SK-N-MC (cell line): Measurements from ENCODE around the gene RTN1.
A peak's percentile ranks its signal among the peaks of the same experiment; 100 is the strongest.

Experiments used
- DNase-seq: peaks from one replicate; pipeline ENCODE4 v3.0.0-alpha.2; 2011; ENCODE audit warnings: low read depth, low spot score
- H3K27ac ChIP-seq: fragments of 200-600 bp; sonication (generic); 2 replicates; pipeline ENCODE4 v1.5.1; 2016; ENCODE audit warnings: mixed run types
- H3K36me3 ChIP-seq: fragments of 200-600 bp; sonication (generic); 2 replicates; pipeline ENCODE4 v1.6.1; 2017; ENCODE audit warnings: antibody characterized with exemption, low read length, mixed read lengths; ENCODE audit not compliant: insufficient read depth
- H3K4me3 ChIP-seq: fragments of 200-600 bp; sonication (generic); 2 replicates; pipeline ENCODE4 v1.5.1; 2016
- H3K9ac ChIP-seq: fragments of 200-600 bp; sonication (generic); 2 replicates; pipeline ENCODE4 v1.8.0; 2017; ENCODE audit warnings: mixed run types, mixed read lengths; ENCODE audit not compliant: insufficient read length
- H3K9me3 ChIP-seq: fragments of 200-600 bp; sonication (generic); 2 replicates; pipeline ENCODE4 v1.6.1; 2017; ENCODE audit warnings: low read depth, mild to moderate bottlenecking, antibody characterized with exemption, low read length, moderate library complexity, mixed read lengths
- EZH2 ChIP-seq: fragments of 200-600 bp; sonication (generic); IDR thresholded peaks from one replicate; pipeline ENCODE4 v1.6.1; 2017; ENCODE audit warnings: antibody characterized with exemption
- FOXP2 ChIP-seq: optimal IDR thresholded peaks from 2 replicates; pipeline ENCODE3; 2011; ENCODE audit warnings: mild to moderate bottlenecking, moderate library complexity; ENCODE audit not compliant: insufficient read depth; ENCODE audit errors: extremely low read length, control extremely low read depth
- POLR2AphosphoS5 ChIP-seq: IDR thresholded peaks from 2 replicates; pipeline ENCODE4 v1.6.1; 2012; ENCODE audit warnings: mild to moderate bottlenecking, low read depth, low read length, borderline replicate concordance

Gene RTN1, protein sequence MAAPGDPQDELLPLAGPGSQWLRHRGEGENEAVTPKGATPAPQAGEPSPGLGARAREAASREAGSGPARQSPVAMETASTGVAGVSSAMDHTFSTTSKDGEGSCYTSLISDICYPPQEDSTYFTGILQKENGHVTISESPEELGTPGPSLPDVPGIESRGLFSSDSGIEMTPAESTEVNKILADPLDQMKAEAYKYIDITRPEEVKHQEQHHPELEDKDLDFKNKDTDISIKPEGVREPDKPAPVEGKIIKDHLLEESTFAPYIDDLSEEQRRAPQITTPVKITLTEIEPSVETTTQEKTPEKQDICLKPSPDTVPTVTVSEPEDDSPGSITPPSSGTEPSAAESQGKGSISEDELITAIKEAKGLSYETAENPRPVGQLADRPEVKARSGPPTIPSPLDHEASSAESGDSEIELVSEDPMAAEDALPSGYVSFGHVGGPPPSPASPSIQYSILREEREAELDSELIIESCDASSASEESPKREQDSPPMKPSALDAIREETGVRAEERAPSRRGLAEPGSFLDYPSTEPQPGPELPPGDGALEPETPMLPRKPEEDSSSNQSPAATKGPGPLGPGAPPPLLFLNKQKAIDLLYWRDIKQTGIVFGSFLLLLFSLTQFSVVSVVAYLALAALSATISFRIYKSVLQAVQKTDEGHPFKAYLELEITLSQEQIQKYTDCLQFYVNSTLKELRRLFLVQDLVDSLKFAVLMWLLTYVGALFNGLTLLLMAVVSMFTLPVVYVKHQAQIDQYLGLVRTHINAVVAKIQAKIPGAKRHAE

DNA sequence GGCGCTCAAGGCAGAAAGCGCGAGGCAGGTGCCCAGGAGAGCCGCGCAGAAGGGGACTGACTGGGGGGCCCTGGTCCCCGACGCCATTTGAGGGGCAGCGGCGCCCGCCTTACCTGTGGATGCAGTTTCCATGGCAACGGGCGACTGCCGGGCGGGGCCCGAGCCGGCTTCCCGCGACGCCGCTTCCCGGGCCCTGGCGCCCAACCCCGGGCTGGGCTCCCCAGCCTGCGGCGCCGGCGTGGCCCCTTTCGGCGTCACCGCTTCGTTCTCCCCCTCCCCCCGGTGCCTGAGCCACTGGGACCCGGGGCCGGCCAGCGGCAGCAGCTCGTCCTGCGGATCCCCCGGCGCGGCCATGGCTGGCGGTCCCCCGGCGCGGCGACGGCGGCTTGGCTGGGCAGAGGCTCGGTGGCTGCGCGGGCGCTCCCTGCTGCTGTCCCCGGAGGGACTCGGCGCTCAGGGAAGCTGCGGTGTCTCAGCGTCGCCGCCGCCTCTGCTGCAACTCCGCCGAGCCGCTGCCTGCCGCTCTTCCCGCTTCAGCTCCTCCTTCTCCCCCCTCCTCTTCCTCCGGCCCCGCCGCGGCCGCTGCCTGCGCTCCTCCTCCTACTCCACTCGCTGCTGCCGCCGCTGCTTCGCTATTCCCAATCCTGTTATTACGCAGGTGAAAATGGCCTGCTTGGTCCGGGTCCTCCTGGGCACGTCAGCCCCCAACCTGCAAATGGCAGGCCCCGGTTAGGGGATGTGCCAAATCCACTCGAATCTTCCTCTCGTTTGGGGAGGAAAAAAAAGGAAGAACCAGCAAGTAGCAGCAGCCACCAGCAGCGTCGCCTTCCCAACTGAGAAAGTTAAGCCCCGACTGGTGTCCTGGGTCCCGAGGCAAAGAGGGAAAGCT lies at the start of gene RTN1:
TSS of gene RTN1 (minus strand) at position 500 of the 889 bp plus-strand sequence. CDS start at position 354, 146 bp downstream.
- Histone ChIP-seq H3K36me3 (no peaks in the 10 kb centered on the region), H3K27ac (no peak within 1 kb of the TSS), H3K4me3 (peak within 1 kb of the TSS; percentile 89), H3K9me3 (no peaks in the 10 kb centered on the region), H3K9ac (peak within 1 kb of the TSS; percentile 33)
- TF ChIP-seq POLR2AphosphoS5 (no peak), EZH2 (no peak), FOXP2 (no peak)
- no peak for DNase-seq

DNA sequence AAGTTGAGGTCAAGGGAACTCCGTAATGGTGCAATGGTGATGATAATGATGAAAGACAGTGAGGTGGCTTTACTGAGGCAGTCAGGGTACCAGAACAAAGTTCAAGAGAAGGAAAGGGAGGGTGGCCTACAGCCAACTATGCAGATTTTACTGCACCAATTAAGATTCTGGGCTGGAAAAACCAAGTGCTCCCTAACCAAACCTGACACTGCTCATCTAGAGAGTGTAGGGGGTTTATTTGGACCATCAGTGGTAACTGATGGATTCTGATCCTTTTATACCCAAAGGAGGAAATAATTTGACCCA lies 49.8 kb upstream of the RTN1 start:
- no peak overlapping the region for H3K9ac ChIP-seq
- no peak overlapping the region for H3K27ac ChIP-seq
- TF ChIP-seq FOXP2 (no peak), POLR2AphosphoS5 (no peak), EZH2 (no peak)
- H3K4me3 ChIP-seq = no peak overlapping the region
- H3K36me3 ChIP-seq = no peaks in the 10 kb centered on the region
- no peaks in the 10 kb centered on the region for H3K9me3 ChIP-seq
- DNase-seq = no peak

DNA sequence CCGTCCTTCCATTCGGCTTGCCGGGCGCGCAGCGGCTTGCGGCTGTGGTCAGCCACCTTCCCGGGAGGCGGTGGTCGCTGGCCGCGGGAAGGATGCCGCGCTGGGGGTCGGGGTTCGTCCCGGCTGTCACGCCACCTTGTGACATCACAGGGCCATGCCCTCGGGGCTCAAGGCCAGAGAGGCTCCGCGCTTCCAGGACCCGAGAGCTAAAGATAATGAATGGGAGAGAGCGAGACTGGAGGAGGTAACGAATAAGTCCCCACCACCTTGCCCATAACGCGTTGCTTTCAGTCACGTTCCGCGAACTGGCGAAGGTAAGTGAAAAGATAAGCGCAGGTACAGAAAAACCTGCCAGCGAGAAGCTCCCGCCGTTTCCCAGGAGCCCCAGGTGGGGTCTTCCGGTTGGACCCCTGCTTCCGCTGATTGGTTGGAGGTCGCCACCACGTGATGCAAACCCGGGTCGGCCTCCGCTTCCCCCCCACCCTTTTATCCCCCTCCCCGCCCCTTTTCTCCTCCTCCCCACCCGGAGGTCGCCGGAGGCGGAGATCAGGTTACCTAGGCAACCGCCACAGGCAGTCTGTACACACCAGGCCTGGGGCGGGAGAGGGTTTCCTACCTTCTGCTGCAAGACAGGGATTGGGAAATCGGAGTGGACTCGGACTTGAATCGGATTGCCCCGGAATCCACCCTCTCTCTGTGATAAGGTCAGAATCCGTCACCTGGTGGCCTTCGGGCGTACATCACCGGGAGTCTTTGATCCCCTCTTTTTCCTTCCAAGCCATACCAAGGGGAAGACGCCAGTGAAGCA lies 49.2 kb upstream of the RTN1 start, which contains the start of gene LRRC9:
TSS of gene LRRC9 (plus strand) at position 575 of the 808 bp plus-strand sequence.
- no peak within 1 kb of the TSS for H3K27ac ChIP-seq
- no peak for DNase-seq
- peak within 1 kb of the TSS; percentile 66 for H3K9ac ChIP-seq
- no peak for TF ChIP-seq FOXP2
- peak; percentile 46; the same call in 1 of the 2 replicates for TF ChIP-seq POLR2AphosphoS5
- H3K36me3 ChIP-seq = no peaks in the 10 kb centered on the region
- peak within 1 kb of the TSS; percentile 90 for H3K4me3 ChIP-seq
- H3K9me3 ChIP-seq = no peaks in the 10 kb centered on the region

DNA sequence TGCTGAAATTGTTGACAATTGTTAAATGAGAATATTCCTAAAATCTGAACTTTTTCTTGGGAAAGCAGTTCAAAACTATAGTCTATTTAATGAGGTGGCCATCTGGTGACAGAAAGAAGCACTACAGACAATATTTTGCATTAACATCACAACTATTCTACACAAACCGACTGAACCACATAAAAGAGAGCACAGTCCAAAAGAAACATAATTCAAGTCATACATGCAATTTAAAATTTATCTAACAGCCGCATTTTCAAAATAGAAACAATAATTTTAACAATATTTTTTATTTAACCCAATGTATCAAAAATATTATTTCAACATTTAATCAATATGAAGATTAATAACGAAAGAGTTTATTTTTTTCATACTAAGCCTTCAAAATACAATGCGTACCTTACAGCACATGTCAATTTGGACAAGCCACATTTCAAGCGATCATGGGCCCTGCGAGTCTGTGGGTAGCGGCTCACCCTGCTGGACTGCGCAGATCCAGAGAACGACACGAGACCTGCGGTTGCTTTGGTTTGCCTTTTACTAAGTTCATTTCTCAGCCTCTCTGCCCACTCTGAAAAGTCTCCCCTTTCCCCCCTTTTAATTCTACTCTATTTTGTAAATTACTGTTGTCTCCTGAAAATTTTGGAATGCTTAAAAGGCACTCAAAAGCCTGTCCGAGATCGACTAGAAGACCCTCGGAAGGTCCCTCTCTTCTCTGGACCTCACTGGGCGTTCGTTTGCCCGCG lies 48.4 kb upstream of the RTN1 start:
- Histone ChIP-seq H3K27ac (no peak overlapping the region), H3K9ac (peak overlapping the region; percentile 66), H3K4me3 (peak overlapping the region; percentile 90), H3K36me3 (no peaks in the 10 kb centered on the region), H3K9me3 (no peaks in the 10 kb centered on the region)
- no peak for TF ChIP-seq EZH2
- TF ChIP-seq POLR2AphosphoS5 = no peak
- TF ChIP-seq FOXP2 = no peak
- peak; percentile 24 for DNase-seq

DNA sequence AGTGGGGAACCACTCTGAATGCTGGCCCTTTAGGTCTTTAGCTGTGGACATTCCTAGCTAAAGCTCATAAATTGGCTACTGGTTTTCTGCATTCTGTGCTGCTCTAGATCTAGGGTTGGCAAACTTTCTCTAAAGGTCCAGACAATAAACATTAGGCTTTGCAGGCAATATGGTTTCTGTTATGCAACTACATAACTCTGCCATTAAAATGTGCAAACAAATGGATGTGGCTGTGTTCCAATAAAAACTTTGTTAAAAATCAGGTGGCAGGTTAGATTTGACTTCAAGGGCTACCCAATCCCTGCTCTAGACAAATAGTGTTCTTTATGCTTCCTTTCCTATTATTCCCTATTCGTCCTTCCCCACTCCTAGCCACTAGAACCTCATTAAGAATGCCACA lies 42.6 kb upstream of the RTN1 start:
- H3K9me3 ChIP-seq = no peaks in the 10 kb centered on the region
- no peak for DNase-seq
- no peaks in the 10 kb centered on the region for H3K36me3 ChIP-seq
- TF ChIP-seq FOXP2 (no peak), EZH2 (no peak), POLR2AphosphoS5 (no peak)
- H3K27ac ChIP-seq = no peak overlapping the region
- no peak overlapping the region for H3K9ac ChIP-seq
- H3K4me3 ChIP-seq = no peak overlapping the region

DNA sequence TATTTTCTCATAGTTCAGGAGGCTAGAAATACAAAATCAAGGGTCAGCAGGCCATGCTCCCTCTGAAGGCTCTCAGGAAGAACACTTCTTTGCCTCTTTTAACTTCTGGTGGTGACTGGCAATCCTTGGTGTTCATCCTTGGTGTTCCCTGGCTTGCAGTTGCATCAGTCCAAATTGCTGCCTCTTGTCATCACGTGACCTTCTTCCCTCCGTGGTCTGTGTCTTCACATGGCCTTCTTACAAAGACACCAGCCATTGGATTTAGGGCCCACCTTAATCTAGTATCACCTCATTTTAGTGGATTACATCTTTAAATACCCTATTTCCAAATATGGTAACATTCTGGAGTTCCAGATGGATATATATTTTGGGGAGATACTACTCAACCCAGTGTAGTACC lies 41.9 kb upstream of the RTN1 start:
- DNase-seq = no peak
- no peak for TF ChIP-seq EZH2
- TF ChIP-seq FOXP2 = no peak
- no peak for TF ChIP-seq POLR2AphosphoS5

DNA sequence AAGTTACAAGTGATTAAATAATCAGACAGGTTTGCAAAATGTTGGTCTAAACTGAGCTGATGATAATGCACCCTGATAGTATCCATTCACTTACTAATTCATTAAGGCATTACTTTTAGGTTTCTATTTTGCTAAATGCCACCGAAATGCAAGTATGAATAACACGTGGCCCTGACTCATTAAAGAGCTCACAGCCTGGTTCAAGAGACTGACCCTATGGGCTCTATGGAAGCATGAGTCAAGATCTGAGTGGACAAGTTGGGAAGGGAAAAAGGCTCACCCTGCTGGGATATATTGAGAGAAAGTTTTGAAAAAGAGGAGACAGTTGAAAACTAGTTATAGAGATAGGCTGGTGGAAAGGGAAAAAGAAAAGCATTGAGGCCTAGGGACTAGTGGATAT lies 34.6 kb upstream of the RTN1 start:
- TF ChIP-seq FOXP2 = no peak
- TF ChIP-seq EZH2 = no peak
- TF ChIP-seq POLR2AphosphoS5 = no peak
- Histone ChIP-seq H3K4me3 (no peak overlapping the region), H3K36me3 (no peaks in the 10 kb centered on the region), H3K9ac (no peak overlapping the region), H3K27ac (no peak overlapping the region), H3K9me3 (no peaks in the 10 kb centered on the region)
- no peak for DNase-seq

More for the DNA sequence above, 41.9 kb upstream of the RTN1 start:
- Histone ChIP-seq H3K9ac (no peak overlapping the region), H3K36me3 (no peaks in the 10 kb centered on the region), H3K27ac (no peak overlapping the region), H3K9me3 (no peaks in the 10 kb centered on the region), H3K4me3 (no peak overlapping the region)
